Upper lobe of left lung (tissue), 6 donors: Measurements from ENCODE around the gene SYT8. TPM values are rescaled to one million over a fixed set of nuclear protein-coding genes. Genes with fewer than 3 reads are reported as not detected.

ENCODE experiments used
- ATAC-seq, 2 donors: fragments of 200-7000 bp; cut with Tn5 transposase; one replicate each; pipeline ENCODE4 v1.9.1; 2022; ENCODE audit warnings: mild to moderate bottlenecking in 2 of 2, moderate library complexity in 2 of 2; ENCODE audit not compliant: low FRiP score in 2 of 2
- DNase-seq, 2 donors: peaks; one replicate each; pipeline ENCODE4 v3.0.0-alpha.2; 2019 to 2020
- H3K27ac ChIP-seq, 4 donors: fragments of 200-600 bp; sonication (generic); one replicate each; pipeline ENCODE4 v1.5.1; 2016 to 2019
- H3K27me3 ChIP-seq, 4 donors: fragments of 200-600 bp; sonication (generic); one replicate each; pipeline ENCODE4 v1.5.1; 2017 to 2019
- H3K36me3 ChIP-seq, 4 donors: fragments of 200-600 bp; sonication (generic); one replicate each; pipeline ENCODE4 v1.5.1; 2016 to 2019
- H3K4me1 ChIP-seq, 4 donors: fragments of 200-600 bp; sonication (generic); one replicate each; pipeline ENCODE4 v1.5.1; 2018 to 2019
- H3K4me3 ChIP-seq, 4 donors: fragments of 200-600 bp; sonication (generic); one replicate each; pipeline ENCODE4 v1.5.1; 2017 to 2019; ENCODE audit warnings: mild to moderate bottlenecking in 2 of 4, moderate library complexity in 1 of 4
- H3K9me3 ChIP-seq, 4 donors: fragments of 200-600 bp; sonication (generic); one replicate each; pipeline ENCODE4 v1.5.1; 2018 to 2019
- CTCF ChIP-seq, 6 experiments: fragments of 450-650 bp in 4 of 6; fragments of 200-600 bp in 2 of 6; sonication (generic) in 2 of 6; IDR thresholded peaks; one replicate each; pipeline ENCODE4 v1.5.1; 2016 to 2019; ENCODE audit warnings: antibody characterized with exemption in 6 of 6
- EP300 ChIP-seq, 4 donors: sonication (generic); formaldehyde crosslinking; IDR thresholded peaks; one replicate each; pipeline ENCODE4 v1.5.1; 2017; ENCODE audit warnings: antibody characterized with exemption in 4 of 4, control low read depth in 2 of 4
- POLR2A ChIP-seq, 4 donors: fragments of 450-650 bp; IDR thresholded peaks; one replicate each; pipeline ENCODE4 v1.5.1; 2016 to 2017; ENCODE audit warnings: antibody characterized with exemption in 4 of 4, mild to moderate bottlenecking in 2 of 4
- POLR2AphosphoS5 ChIP-seq, 2 donors: sonication (generic); formaldehyde crosslinking; IDR thresholded peaks; one replicate each; pipeline ENCODE4 v1.5.1; 2017; ENCODE audit warnings: antibody characterized with exemption in 2 of 2
- WGBS, 2 donors: methylation state at CpG; one replicate each; pipeline ENCODE4 v1.1.5; 2017 to 2018; 5-methylcytosine and 5-hydroxymethylcytosine counted together
- total RNA-seq, 6 donors: library from RNA; depleted of rRNA in 4 of 6; stranded (reverse); fragments of >200 nt in 4 of 6; gene quantifications; one replicate each; pipeline versions ENCODE4 v1.1.0 to v1.2.1, GENCODE V29; 2016 to 2021
- donor health status: DM: no; HTN: no; CAD: no; lungs with moderate emphysema.
- donor health status: DM: no; HTN: yes; CAD: no; lungs with severe emphysema.

SYT8 gene
- total RNA-seq, 6 donors from 2014 or later, result 7.4 to 31.3 (median 22.9) TPM

GRCh38 chr11:1864231-1864630, 29.4 kb downstream of the SYT8 start:
- DNase-seq, result peak in 1 of 2 donors; percentile 65

GRCh38 chr11:1864831-1865665, 30.3 kb downstream of the SYT8 start:
- Histone ChIP-seq H3K27ac (peak overlapping the region in 1 of 4 donors; percentile 54), H3K27me3 (no peaks in the 10 kb centered on the region), H3K4me1 (peaks cover 23 to 27% (median 25%) of the 10 kb centered on the region in 4 donors), H3K36me3 (no peaks in the 10 kb centered on the region), H3K9me3 (no peaks in the 10 kb centered on the region), H3K4me3 (no peak overlapping the region)
- ATAC-seq (no peak), DNase-seq (peak in 1 of 2 donors; percentile 69)
- TF ChIP-seq CTCF (IDR thresholded peaks at IDR 0.05) (no peak), POLR2AphosphoS5 (IDR thresholded peaks at IDR 0.05) (no peak), EP300 (IDR thresholded peaks at IDR 0.05) (no peak), POLR2A (IDR thresholded peaks at IDR 0.05) (no peak)
- 82 to 84% methylated on average over 23 to 28 of the region's 30 CpGs for WGBS, 2 donors

More at GRCh38 chr11:1864231-1864630, 29.4 kb downstream of the SYT8 start:
- no peaks in the 10 kb centered on the region for H3K9me3 ChIP-seq
- peak overlapping the region; percentile 30 to 57 (median 50) for H3K27ac ChIP-seq
- peaks cover 23 to 27% (median 25%) of the 10 kb centered on the region in 4 donors for H3K4me1 ChIP-seq
- H3K4me3 ChIP-seq, result no peak overlapping the region
- no peak for TF ChIP-seq EP300 (IDR thresholded peaks at IDR 0.05)
- TF ChIP-seq POLR2AphosphoS5 (IDR thresholded peaks at IDR 0.05), result no peak
- no peak for TF ChIP-seq POLR2A (IDR thresholded peaks at IDR 0.05)
- TF ChIP-seq CTCF (IDR thresholded peaks at IDR 0.05), result no peak
- no peaks in the 10 kb centered on the region for H3K36me3 ChIP-seq
- ATAC-seq, result peak in 1 of 2 donors; percentile 16
- WGBS, 2 donors, result 46 to 52% methylated on average over 18 of the region's 18 CpGs
- no peaks in the 10 kb centered on the region for H3K27me3 ChIP-seq

- Histone ChIP-seq H3K9me3 (no peaks in the 10 kb centered on the region), H3K4me3 (no peak overlapping the region), H3K4me1 (peaks cover 24 to 33% (median 26%) of the 10 kb centered on the region in 4 donors), H3K36me3 (no peaks in the 10 kb centered on the region), H3K27me3 (no peaks in the 10 kb centered on the region), H3K27ac (no peak overlapping the region)
- no peak for TF ChIP-seq CTCF (IDR thresholded peaks at IDR 0.05)
- ATAC-seq (no peak), DNase-seq (no peak)
- 93 to 100% methylated on average over 5 to 8 of the region's 8 CpGs for WGBS, 2 donors
Observed at GRCh38 chr11:1866226-1866625, 31.4 kb downstream of the SYT8 start.

- H3K4me1 ChIP-seq, result peaks cover 24 to 33% (median 26%) of the 10 kb centered on the region in 4 donors
- no peak for ATAC-seq
Observed at GRCh38 chr11:1866776-1867175, 32.0 kb downstream of the SYT8 start.

More at GRCh38 chr11:1866776-1867175, 32.0 kb downstream of the SYT8 start:
- H3K9me3 ChIP-seq, result no peaks in the 10 kb centered on the region
- 83 to 87% methylated on average over 7 to 15 of the region's 15 CpGs for WGBS, 2 donors
- H3K36me3 ChIP-seq, result no peaks in the 10 kb centered on the region
- no peak overlapping the region for H3K27ac ChIP-seq
- no peaks in the 10 kb centered on the region for H3K27me3 ChIP-seq
- H3K4me3 ChIP-seq, result no peak overlapping the region
- no peak for TF ChIP-seq POLR2A (IDR thresholded peaks at IDR 0.05)
- no peak for TF ChIP-seq CTCF (IDR thresholded peaks at IDR 0.05)
- TF ChIP-seq EP300 (IDR thresholded peaks at IDR 0.05), result no peak
- TF ChIP-seq POLR2AphosphoS5 (IDR thresholded peaks at IDR 0.05), result no peak
- peak in 1 of 2 donors; percentile 72 for DNase-seq
